Testis (tissue), 2 donors: ENCODE measurements around the gene HMG20A.

Experiments
- POLR2A ChIP-seq: fragments of 450-650 bp; IDR thresholded peaks from one replicate; pipeline ENCODE4 v1.6.1; 2017; ENCODE audit warnings: antibody characterized with exemption, mild to moderate bottlenecking, moderate library complexity
- TF ChIP-seq, protein P1 (sequence below), 3 experiments: fragments of 450-650 bp in 2 of 3; fragments of 200-600 bp in 1 of 3; sonication (generic) in 1 of 3; IDR thresholded peaks; one replicate each; pipeline ENCODE4 v1.5.1; 2016 to 2019; ENCODE audit warnings: antibody characterized with exemption in 3 of 3, mild to moderate bottlenecking in 2 of 3, moderate library complexity in 1 of 3

DNA sequence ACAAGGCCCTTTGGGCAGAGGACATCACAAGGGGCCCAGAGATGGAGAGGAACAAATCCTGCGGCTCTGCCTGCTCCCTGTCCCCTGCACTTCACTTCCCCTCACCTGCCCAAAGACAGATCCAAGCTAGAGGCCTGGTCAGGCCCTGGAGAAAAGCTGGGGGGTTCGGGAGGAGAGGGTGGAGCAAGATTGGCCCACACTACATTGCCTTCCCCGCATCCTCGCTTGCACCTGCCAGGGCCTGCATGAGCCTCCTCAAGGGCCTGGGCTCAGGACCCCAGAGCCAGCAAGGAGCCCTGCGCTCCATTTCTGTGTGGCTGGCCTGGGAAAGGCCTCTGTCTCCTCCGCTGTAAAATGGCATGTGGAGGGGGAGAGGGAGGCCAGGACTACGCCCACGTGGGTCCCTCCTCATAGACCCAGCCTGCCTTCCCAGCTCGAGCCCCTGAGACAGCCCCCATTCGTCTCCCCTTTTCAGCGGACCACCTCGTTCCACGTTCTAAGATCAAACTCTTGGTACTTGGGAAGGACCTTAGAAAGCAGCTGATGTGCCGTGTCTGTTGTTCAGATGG, 106.0 kb downstream of the HMG20A start:
- TF ChIP-seq, protein P1, sequence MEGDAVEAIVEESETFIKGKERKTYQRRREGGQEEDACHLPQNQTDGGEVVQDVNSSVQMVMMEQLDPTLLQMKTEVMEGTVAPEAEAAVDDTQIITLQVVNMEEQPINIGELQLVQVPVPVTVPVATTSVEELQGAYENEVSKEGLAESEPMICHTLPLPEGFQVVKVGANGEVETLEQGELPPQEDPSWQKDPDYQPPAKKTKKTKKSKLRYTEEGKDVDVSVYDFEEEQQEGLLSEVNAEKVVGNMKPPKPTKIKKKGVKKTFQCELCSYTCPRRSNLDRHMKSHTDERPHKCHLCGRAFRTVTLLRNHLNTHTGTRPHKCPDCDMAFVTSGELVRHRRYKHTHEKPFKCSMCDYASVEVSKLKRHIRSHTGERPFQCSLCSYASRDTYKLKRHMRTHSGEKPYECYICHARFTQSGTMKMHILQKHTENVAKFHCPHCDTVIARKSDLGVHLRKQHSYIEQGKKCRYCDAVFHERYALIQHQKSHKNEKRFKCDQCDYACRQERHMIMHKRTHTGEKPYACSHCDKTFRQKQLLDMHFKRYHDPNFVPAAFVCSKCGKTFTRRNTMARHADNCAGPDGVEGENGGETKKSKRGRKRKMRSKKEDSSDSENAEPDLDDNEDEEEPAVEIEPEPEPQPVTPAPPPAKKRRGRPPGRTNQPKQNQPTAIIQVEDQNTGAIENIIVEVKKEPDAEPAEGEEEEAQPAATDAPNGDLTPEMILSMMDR (IDR thresholded peaks at IDR 0.05), result no peak
- no peak for TF ChIP-seq POLR2A
